Dendritic cell treated with granulocyte-macrophage colony-stimulating factor and Interleukin-4, amounts not matched to agents 40 ng/mL and 50 ng/mL, for 4 days (primary cell): Measurements from ENCODE around the gene SCGB1D2.
"Not testable (repeated sequence)": the region's sequence is repeated elsewhere in the genome, so short reads cannot be mapped to it uniquely, and the experiment has no call there.

Experiments
- H3K27ac Mint-ChIP-seq: one replicate; pipeline ENCODE4 v1.8.0; 2022; ENCODE audit warnings: mild to moderate bottlenecking, mixed read lengths
- H3K27me3 Mint-ChIP-seq: one replicate; pipeline ENCODE4 v1.8.0; 2022; ENCODE audit warnings: mild to moderate bottlenecking, mixed read lengths
- H3K36me3 Mint-ChIP-seq: one replicate; pipeline ENCODE4 v1.8.0; 2022; ENCODE audit warnings: low read depth, mixed read lengths
- H3K4me1 Mint-ChIP-seq: one replicate; pipeline ENCODE4 v1.8.0; 2022; ENCODE audit warnings: low read depth, mixed read lengths
- H3K4me3 Mint-ChIP-seq: one replicate; pipeline ENCODE4 v1.8.0; 2022; ENCODE audit warnings: mild to moderate bottlenecking, moderate library complexity, mixed read lengths
- H3K9me3 Mint-ChIP-seq: one replicate; pipeline ENCODE4 v1.8.0; 2022; ENCODE audit warnings: mixed read lengths
- intact Hi-C: fragments of 100-400 bp; cut with micrococcal nuclease; formaldehyde crosslinking; loops from one replicate; pipeline ENCODE4 v1.15.0; 2022

SCGB1D2 gene, protein sequence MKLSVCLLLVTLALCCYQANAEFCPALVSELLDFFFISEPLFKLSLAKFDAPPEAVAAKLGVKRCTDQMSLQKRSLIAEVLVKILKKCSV

DNA sequence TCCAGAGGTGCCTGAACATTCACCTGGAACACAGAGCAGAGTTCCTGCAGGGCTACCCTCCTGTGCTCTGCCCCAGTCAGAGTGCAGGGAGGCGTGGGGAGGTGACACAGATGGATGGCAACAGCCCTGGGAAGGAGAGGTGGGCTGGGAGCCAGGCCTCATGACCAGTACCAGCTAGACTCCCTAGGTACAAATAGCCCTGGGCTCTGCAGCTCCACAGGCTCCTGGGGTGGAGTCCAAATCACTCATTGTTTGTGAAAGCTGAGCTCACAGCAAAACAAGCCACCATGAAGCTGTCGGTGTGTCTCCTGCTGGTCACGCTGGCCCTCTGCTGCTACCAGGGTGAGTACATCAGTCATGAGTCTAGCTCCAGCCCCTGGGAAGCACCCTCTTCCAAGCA, at the start of gene SCGB1D2:
Gene SCGB1D2 (plus strand): TSS at position 219 of the 400 bp plus-strand sequence. CDS start 69 bp downstream, at position 288.
- Mint-ChIP-seq H3K36me3 (no peaks in the 10 kb centered on the region), H3K27ac (no peak within 1 kb of the TSS), H3K4me1 (no peaks in the 10 kb centered on the region), H3K27me3 (peaks cover 21% of the 10 kb centered on the region), H3K9me3 (no peaks in the 10 kb centered on the region), H3K4me3 (no peak within 1 kb of the TSS)
- intact Hi-C loops: no loop called here

DNA sequence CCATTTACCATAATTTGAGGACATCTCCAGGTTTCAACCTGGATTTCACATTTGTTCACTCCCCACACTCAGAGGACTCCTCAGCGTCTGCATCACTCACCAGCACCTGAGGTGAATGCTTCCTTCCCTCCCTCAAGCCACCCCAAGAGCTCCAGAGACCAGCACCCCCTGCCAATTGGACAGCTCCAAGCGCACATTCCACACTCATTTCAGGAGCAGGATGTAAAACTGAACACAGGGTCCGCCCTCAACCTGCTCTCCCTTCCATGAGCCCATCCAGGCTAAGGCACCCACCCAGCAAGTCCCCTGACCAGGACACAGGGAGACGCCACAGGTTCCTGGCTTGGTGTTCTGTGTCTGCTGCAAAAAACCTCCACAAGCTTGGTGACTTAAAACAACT, 48.1 kb upstream of the SCGB1D2 start:
- no peaks in the 10 kb centered on the region for H3K9me3 Mint-ChIP-seq
- no peaks in the 10 kb centered on the region for H3K36me3 Mint-ChIP-seq
- intact Hi-C loops: no loop called here
- H3K27me3 Mint-ChIP-seq: peaks cover 29% of the 10 kb centered on the region
- no peak overlapping the region for H3K27ac Mint-ChIP-seq
- H3K4me1 Mint-ChIP-seq: no peaks in the 10 kb centered on the region
- H3K4me3 Mint-ChIP-seq: no peak overlapping the region

DNA sequence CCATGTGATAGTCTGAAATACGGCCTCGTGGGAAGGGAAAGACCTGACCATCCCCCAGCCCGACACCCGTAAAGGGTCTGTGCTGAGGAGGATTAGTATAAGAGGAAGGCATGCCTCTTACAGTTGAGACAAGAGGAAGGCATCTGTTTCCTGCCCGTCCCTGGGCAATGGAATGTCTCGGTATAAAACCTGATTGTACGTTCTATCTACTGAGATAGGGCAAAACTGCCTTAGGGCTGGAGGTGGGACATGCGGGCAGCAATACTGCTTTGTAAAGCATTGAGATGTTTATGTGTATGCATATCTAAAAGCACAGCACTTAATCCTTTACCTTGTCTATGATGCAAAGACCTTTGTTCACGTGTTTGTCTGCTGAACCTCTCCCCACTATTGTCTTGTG, 47.0 kb upstream of the SCGB1D2 start:
- H3K27me3 Mint-ChIP-seq: peaks cover 27% of the 10 kb centered on the region
- H3K27ac Mint-ChIP-seq, H3K4me1 Mint-ChIP-seq, H3K9me3 Mint-ChIP-seq, intact Hi-C loops, H3K36me3 Mint-ChIP-seq, H3K4me3 Mint-ChIP-seq: not testable (repeated sequence)

DNA sequence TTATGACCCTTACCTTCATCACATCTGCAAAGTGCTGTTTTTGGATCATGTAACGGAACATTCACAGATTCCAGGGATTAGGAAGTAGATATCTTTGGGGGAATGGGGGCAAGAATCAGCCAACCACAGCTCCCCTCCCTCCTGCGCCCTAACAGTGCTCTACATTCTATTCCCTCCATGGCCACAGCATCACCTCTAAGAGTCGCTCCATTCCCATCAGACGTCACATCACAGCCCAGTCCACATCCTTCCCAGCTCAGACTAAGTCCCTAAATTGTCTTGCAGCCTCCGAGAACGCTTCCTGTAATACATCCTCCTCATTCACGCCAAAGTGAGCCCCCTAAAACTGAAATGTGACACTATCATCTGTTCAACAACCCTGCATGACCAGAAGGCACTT, 46.1 kb upstream of the SCGB1D2 start:
- Mint-ChIP-seq H3K4me3 (no peak overlapping the region), H3K27me3 (peaks cover 28% of the 10 kb centered on the region), H3K9me3 (no peaks in the 10 kb centered on the region), H3K27ac (no peak overlapping the region), H3K36me3 (no peaks in the 10 kb centered on the region), H3K4me1 (no peaks in the 10 kb centered on the region)
- intact Hi-C loops: no loop called here

DNA sequence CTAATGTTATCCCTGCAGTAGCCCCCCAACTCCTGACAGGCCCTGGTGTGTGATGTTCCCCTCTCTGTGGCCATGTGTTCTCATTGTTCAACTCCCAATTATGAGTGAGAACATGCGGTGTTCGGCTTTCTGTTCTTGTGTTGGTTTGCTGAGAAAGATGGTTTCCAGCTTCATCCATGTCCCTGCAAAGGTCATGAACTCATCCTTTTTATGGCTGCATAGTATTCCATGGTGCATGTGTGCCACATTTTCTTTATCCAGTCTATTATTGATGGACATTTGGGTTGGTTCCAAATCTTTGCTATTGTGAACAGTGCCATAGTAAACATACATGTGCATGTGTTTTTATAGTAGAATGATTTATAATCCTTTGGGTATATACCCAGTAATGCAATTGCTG, 44.6 kb upstream of the SCGB1D2 start:
- H3K4me3 Mint-ChIP-seq, H3K36me3 Mint-ChIP-seq, intact Hi-C loops, H3K9me3 Mint-ChIP-seq, H3K4me1 Mint-ChIP-seq, H3K27ac Mint-ChIP-seq: not testable (repeated sequence)
- peaks cover 22% of the 10 kb centered on the region for H3K27me3 Mint-ChIP-seq

DNA sequence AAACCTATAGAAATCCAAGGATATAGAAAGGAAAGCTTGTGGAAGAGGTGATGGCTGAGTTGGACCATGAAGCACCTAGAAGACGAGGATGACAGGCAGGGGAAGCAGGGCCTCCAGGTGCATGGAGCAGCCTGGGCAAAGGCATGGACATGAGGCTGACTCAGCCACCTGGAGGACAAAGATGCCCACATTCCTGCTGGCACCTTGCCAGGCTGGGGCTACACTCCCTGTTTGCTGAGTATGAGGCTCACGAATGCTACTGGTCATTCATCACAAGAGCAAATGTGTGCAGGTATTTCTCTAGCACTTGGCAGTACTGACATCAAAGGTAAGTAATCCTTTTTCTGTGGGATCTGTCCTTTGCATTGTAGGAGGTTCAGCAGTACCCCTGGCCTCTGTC, 40.7 kb upstream of the SCGB1D2 start:
- no peak overlapping the region for H3K27ac Mint-ChIP-seq
- H3K9me3 Mint-ChIP-seq: no peaks in the 10 kb centered on the region
- H3K36me3 Mint-ChIP-seq: no peaks in the 10 kb centered on the region
- intact Hi-C loops: no loop called here
- peaks cover 5% of the 10 kb centered on the region for H3K27me3 Mint-ChIP-seq
- H3K4me3 Mint-ChIP-seq: no peak overlapping the region
- no peaks in the 10 kb centered on the region for H3K4me1 Mint-ChIP-seq

DNA sequence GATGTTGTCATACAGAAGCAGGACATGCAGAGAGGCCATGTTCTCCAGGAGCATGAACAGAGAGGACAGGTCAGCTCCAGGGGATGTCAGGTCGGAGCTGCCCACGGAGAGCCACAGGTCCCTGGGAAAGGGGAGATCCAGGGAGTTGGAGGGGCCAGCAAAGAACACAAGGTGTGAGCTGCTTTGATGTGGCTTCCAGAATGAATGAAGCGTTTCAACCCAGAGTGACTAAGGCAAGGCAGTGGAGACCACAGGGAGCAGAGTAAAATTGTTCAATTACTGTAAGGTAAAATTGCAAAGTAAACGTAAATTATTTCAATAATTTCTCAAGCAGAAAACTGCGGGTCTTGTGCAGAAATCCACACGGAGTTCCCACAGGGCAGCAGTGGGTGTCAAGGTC, 39.1 kb upstream of the SCGB1D2 start:
- Mint-ChIP-seq H3K27ac (no peak overlapping the region), H3K4me3 (no peak overlapping the region), H3K36me3 (no peaks in the 10 kb centered on the region), H3K27me3 (peaks cover 5% of the 10 kb centered on the region), H3K4me1 (no peaks in the 10 kb centered on the region), H3K9me3 (no peaks in the 10 kb centered on the region)
- intact Hi-C loops: no loop called here

DNA sequence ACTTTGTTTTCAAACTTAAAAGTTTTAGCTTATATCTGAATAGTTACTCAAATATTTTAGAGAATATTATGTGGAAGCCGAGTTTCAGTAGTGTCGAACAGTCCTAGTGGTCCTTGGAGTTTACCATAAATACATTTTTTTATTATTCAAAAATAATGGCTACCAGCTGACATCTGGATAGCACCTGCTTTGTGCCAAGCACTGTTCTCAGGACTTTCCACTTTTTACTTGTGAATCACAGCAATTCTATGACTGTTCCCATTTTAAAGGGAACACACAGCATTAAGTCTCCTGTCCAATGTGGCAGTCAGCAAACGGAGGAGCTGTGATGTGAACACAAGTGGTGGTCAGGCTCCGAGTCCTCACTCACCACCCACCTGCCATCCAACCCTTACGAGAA, 37.6 kb upstream of the SCGB1D2 start:
- H3K4me3 Mint-ChIP-seq: no peak overlapping the region
- intact Hi-C loops: no loop called here
- H3K4me1 Mint-ChIP-seq: no peaks in the 10 kb centered on the region
- H3K9me3 Mint-ChIP-seq: no peaks in the 10 kb centered on the region
- H3K27me3 Mint-ChIP-seq: peaks cover 1% of the 10 kb centered on the region
- no peaks in the 10 kb centered on the region for H3K36me3 Mint-ChIP-seq
- H3K27ac Mint-ChIP-seq: no peak overlapping the region

DNA sequence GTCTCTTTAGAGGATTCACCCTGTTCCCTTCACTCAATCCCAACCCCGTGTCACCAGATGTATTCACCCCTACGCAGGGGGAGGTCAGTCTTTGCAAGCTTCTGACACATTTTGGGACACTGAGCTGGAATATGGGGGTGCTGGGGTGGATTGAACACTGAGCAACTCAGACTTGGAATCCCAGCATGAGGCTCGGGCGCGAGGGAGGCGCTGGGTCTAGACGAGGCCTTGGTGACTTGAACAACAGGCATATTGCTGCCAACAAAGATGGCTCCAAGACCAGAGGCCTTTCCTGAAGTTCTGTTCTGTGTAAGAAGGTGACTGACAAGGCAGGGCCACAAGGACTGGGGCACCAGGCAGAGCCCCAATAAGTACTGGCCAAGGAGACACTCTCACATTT, 36.6 kb upstream of the SCGB1D2 start:
- Mint-ChIP-seq H3K36me3 (no peaks in the 10 kb centered on the region), H3K9me3 (no peaks in the 10 kb centered on the region), H3K4me1 (no peaks in the 10 kb centered on the region), H3K4me3 (no peak overlapping the region), H3K27ac (no peak overlapping the region), H3K27me3 (no peaks in the 10 kb centered on the region)
- intact Hi-C loops: no loop called here

DNA sequence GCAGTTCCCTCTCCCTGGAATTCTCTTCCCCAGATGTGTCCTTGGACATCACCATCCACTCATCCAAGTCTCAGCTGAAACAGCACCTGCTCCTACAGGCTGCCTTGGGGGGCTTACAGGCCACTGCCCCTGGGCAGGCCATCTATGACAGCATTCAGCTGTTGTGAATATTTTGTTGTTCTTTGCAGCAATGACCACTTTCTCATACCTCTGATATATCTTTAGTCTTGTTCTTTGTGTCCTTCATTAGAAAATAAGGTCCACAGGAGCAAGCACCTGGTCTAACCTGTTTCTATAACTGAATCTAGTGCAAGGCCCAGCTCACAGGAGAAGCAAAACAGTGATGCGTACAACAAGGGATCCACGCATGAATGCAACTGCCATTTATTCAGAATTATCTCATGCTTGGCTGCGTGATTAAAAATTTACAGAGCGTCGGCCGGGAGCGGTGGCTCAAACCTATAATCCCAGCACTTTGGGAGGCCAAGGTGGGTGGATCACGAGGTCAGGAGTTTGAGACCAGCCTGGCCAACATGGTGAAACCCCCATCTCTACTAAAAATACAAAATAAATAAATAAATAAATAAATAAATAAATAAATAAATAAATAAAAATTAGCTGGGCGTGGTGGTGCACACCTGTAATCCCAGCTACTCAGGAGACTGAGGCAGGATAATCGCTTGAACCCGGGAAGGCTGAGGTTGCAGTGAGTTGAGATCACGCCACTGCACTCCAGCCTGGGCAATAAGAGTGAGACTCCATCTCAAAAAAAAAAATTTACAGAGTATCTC, 35.6 kb upstream of the SCGB1D2 start:
- H3K4me1 Mint-ChIP-seq, intact Hi-C loops, H3K27me3 Mint-ChIP-seq, H3K9me3 Mint-ChIP-seq, H3K36me3 Mint-ChIP-seq, H3K4me3 Mint-ChIP-seq, H3K27ac Mint-ChIP-seq: not testable (repeated sequence)

DNA sequence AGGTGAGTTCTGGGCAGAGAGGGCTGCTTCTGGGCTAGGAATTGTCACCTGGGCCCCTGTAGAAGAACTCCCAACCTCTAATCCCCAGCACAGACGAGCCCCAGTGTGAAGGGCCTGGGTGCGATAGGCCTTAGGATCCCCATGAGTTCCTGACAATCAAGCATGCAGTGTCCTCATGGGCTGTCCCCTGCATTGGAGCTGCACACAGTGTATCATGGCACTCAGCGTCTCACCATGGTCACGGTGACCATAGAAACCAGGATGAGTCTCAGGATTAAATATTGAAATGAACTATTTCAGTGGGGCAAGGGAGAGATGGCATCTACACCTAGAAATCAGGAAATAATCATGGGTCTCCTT, 33.3 kb upstream of the SCGB1D2 start:
- H3K27ac Mint-ChIP-seq: no peak overlapping the region
- no peaks in the 10 kb centered on the region for H3K4me1 Mint-ChIP-seq
- H3K9me3 Mint-ChIP-seq: no peaks in the 10 kb centered on the region
- no peaks in the 10 kb centered on the region for H3K36me3 Mint-ChIP-seq
- H3K27me3 Mint-ChIP-seq: peaks cover 2% of the 10 kb centered on the region
- H3K4me3 Mint-ChIP-seq: no peak overlapping the region
- intact Hi-C loops: no loop called here

DNA sequence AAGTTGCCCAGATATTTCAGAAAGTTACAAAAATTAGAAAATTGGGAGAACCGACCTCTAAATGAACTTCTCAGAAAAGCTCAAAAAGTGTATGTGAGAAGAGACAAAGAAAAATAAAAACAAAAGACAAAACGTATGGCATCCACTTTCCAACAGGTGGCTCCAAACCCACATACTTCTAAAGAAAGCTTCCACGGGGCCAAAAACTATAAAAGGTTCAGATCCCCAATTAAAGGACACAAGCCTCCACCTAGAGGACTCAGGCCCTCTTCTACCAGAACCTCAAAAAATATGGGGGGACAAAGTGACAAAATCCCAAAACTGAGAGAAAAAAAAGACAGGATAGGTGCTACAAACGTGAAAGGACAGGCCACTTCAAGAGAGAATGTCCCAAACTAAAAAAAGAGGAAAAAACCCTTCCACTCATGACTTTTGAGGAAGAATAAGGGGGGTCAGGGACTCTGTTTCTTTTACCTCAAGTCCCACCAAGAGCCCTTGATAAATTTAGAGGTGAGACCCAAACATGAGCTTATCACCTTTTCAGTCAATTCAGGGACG, 24.8 kb upstream of the SCGB1D2 start:
- Mint-ChIP-seq H3K36me3 (no peaks in the 10 kb centered on the region), H3K27me3 (peaks cover 4% of the 10 kb centered on the region), H3K27ac (no peak overlapping the region), H3K9me3 (peaks cover 14% of the 10 kb centered on the region), H3K4me3 (no peak overlapping the region), H3K4me1 (no peaks in the 10 kb centered on the region)
- intact Hi-C loops: loop anchor here (5.0 kb wide), 1 partner anchor 110 kb away; no protein-coding TSS in a partner anchor

DNA sequence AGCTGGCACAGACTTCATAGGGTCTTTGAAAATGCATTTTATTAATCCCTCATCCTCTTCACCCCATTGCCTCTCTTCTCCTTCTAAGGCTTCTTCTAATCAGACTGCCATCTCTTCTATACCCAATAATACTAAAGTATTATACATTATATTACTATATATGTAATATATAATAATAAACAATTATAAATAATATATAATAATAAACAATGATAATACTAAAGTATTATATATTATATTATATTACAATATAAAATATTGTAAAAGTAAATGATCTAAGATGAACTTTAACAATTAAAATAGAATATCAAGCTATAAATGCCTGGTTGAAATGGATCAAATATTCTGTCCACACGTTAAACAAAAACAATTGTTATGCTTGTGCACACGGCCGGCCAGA, 20.5 kb upstream of the SCGB1D2 start:
- Mint-ChIP-seq H3K9me3 (peaks cover 47% of the 10 kb centered on the region), H3K27me3 (peaks cover 13% of the 10 kb centered on the region), H3K27ac (no peak overlapping the region), H3K4me3 (no peak overlapping the region), H3K36me3 (no peaks in the 10 kb centered on the region), H3K4me1 (no peaks in the 10 kb centered on the region)
- intact Hi-C loops: no loop called here

DNA sequence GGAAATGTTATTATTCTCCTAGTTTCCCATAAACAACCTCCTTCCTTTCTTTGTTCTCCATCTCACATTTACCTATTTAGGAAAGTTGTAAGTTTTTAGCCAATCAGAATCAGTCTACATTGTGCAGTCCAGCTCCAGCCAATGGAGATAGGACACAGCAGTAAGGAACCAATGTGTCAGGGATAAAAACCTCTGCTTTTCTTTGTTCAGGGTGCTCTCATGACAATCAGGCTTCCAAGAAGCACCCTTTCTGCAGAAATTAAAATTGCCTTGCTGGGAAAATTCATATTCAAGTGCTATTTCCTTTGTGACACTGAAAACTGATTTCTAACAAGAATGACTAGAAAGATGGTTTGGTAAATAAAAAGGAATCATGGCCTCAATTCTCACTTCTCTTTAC, 18.9 kb upstream of the SCGB1D2 start:
- no peak overlapping the region for H3K27ac Mint-ChIP-seq
- peaks cover 47% of the 10 kb centered on the region for H3K9me3 Mint-ChIP-seq
- no peaks in the 10 kb centered on the region for H3K4me1 Mint-ChIP-seq
- no peaks in the 10 kb centered on the region for H3K36me3 Mint-ChIP-seq
- intact Hi-C loops: no loop called here
- no peak overlapping the region for H3K4me3 Mint-ChIP-seq
- peaks cover 13% of the 10 kb centered on the region for H3K27me3 Mint-ChIP-seq

DNA sequence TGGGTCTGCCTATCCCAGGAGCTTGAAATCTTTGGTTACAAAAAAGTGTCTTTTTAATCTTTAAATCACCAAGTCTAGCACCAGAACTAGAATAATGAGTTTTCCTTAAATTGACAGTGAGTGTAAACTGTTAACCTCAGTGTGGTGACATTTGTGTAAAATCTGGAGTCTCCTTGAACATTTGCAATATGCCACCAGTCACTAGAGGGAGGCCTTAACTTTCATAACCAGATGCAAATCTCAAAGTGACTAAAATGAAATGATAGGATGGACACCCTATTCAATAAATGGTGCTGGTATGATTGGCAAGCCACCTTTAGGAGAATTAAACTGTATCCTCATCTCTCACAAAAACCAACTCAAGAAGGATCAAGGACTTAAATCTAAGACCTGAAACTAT, 8.3 kb upstream of the SCGB1D2 start:
- Mint-ChIP-seq H3K4me1 (no peaks in the 10 kb centered on the region), H3K27me3 (peaks cover 28% of the 10 kb centered on the region), H3K27ac (no peak overlapping the region), H3K4me3 (no peak overlapping the region), H3K9me3 (no peaks in the 10 kb centered on the region), H3K36me3 (no peaks in the 10 kb centered on the region)
- intact Hi-C loops: no loop called here
